Large intestine (tissue), 3 donors: Measurements from ENCODE around the gene CDK13. TPM values are rescaled to one million over a fixed set of nuclear protein-coding genes. Genes with fewer than 3 reads are reported as not detected.

Source experiments
- DNase-seq, 2 donors: peaks; one replicate each; pipeline versions ENCODE4 v3.0.0 to v3.0.0-alpha.2; 2013
- H3K27ac ChIP-seq: one replicate; pipeline ENCODE4 v1.5.1; 2013; ENCODE audit warnings: low read length
- H3K27me3 ChIP-seq: 2 replicates; pipeline ENCODE4 v1.6.1; 2013; ENCODE audit warnings: low read length; ENCODE audit not compliant: control insufficient read depth, insufficient read depth
- H3K36me3 ChIP-seq: 2 replicates; pipeline ENCODE4 v1.6.1; 2013; ENCODE audit warnings: low read length; ENCODE audit not compliant: control insufficient read depth, insufficient read depth
- H3K4me1 ChIP-seq: one replicate; pipeline ENCODE4 v1.6.1; 2013; ENCODE audit warnings: low read length; ENCODE audit not compliant: control insufficient read depth, insufficient read depth
- H3K4me3 ChIP-seq: one replicate; pipeline ENCODE4 v1.5.1; 2013; ENCODE audit warnings: low read length
- H3K9me3 ChIP-seq: one replicate; pipeline ENCODE4 v1.6.1; 2013; ENCODE audit warnings: mild to moderate bottlenecking, low read depth, low read length, moderate library complexity; ENCODE audit not compliant: control insufficient read depth
- WGBS: methylation state at CpG from one replicate; pipeline ENCODE4 v1.1.5; 2013; ENCODE audit warnings: low lambda C conversion rate; ENCODE audit not compliant: insufficient coverage; 5-methylcytosine and 5-hydroxymethylcytosine counted together
- polyA plus RNA-seq: library from polyadenylated mRNA; unstranded; fragments of 120-200 nt; gene quantifications from one replicate; pipeline ENCODE4 v1.2.1, GENCODE V29; 2013

Gene CDK13
- polyA plus RNA-seq, 1 donor, result 48.6 TPM

DNA sequence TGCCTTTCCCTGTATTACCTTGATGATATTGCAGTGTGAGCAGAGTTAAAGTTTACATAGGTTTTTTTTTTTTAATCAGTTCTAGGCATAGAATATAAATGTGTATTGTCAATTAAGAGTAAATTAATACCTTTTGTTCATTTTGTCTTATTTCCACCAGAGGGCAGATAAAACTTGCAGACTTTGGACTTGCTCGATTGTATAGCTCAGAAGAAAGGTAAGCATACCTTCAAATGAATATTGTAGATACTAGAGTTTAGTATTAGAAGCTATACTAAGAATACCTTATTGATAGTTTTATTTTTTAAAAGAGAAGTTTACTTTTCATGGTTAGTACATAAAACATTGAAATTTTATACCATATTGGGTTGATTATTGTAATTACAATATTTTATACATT lies 97.6 kb downstream of the CDK13 start:
- Histone ChIP-seq H3K4me1 (no peaks in the 10 kb centered on the region), H3K4me3 (no peak overlapping the region), H3K36me3 (peaks cover 31% of the 10 kb centered on the region), H3K27ac (no peak overlapping the region), H3K9me3 (no peaks in the 10 kb centered on the region), H3K27me3 (no peaks in the 10 kb centered on the region)
- WGBS, result 60% methylated on average over 1 of the region's 1 CpG
- DNase-seq, result peak in 1 of 2 donors; percentile 13

DNA sequence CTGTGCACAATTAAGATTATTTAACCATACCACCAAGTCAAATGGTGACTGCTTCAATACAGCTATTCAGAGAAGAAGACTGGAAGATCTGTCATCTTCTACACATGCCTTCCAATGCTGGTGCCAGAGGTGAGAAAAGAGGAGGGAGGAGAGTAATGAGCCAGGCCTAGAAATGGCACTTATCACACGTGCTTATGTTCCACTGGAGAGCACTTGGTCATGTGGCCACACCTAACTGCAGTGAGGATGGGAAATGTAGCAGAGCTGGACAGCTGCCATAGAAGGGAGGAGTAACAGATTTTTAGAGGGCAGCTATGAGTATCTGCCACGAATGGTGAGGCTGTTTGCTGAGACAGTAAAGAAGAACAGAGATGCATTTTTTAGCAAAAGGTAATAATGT lies 107.2 kb downstream of the CDK13 start:
- 9% methylated on average over 1 of the region's 2 CpGs for WGBS
- DNase-seq, result peak; percentile 5 to 26
- H3K4me3 ChIP-seq, result no peak overlapping the region

DNA sequence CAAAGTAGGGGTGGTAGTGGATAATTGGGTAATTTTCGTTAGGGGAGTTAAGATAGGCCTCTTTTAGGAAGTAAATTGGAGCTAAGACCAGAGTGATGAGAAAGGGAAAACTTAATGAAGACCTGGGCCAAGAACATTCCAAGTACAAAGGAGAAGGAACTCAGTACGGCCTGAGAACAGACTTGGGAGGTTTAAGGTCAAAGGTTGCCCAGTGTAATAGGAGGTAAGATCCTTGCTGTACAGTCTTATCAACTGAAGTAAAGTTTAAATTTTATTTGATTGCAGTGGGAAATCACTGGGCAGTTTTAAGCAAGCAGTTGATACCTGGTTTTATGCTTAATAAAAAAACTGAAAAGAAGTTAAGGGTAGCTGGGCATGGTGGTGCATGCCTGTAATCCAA lies 108.0 kb downstream of the CDK13 start:
- H3K4me3 ChIP-seq, result no peak overlapping the region
- H3K36me3 ChIP-seq, result peaks cover 15% of the 10 kb centered on the region
- peaks cover 9% of the 10 kb centered on the region for H3K4me1 ChIP-seq
- DNase-seq, result peak; percentile 5 to 54
- no peaks in the 10 kb centered on the region for H3K9me3 ChIP-seq
- 52% methylated on average over 2 of the region's 2 CpGs for WGBS
- no peaks in the 10 kb centered on the region for H3K27me3 ChIP-seq
- H3K27ac ChIP-seq, result no peak overlapping the region

More for the DNA sequence above, 107.2 kb downstream of the CDK13 start:
- peaks cover 13% of the 10 kb centered on the region for H3K36me3 ChIP-seq
- peaks cover 9% of the 10 kb centered on the region for H3K4me1 ChIP-seq
- H3K27me3 ChIP-seq, result no peaks in the 10 kb centered on the region
- H3K9me3 ChIP-seq, result no peaks in the 10 kb centered on the region
- H3K27ac ChIP-seq, result no peak overlapping the region

DNA sequence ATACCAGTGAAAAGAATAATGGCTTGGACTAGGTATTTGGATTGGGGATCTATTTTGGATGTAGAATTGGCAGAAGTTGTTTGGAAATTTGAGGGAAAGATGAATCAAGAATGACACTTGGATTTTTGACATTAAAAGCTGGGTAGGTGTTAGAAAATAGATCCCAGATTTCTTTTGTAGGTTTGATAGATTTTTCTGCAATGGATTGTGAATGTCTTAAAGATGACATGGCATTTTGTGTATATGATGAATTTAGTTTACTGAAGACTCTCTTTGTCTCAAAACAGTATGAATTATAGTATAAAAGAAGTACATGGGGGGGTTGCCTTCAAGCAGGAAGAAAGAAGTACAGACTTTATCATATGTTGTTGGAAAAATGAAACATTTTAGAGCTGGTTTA lies 108.6 kb downstream of the CDK13 start:
- H3K27me3 ChIP-seq, result no peaks in the 10 kb centered on the region
- no peaks in the 10 kb centered on the region for H3K9me3 ChIP-seq
- H3K4me3 ChIP-seq, result no peak overlapping the region
- H3K4me1 ChIP-seq, result peaks cover 9% of the 10 kb centered on the region
- DNase-seq, result no peak
- H3K27ac ChIP-seq, result no peak overlapping the region
- peaks cover 17% of the 10 kb centered on the region for H3K36me3 ChIP-seq

DNA sequence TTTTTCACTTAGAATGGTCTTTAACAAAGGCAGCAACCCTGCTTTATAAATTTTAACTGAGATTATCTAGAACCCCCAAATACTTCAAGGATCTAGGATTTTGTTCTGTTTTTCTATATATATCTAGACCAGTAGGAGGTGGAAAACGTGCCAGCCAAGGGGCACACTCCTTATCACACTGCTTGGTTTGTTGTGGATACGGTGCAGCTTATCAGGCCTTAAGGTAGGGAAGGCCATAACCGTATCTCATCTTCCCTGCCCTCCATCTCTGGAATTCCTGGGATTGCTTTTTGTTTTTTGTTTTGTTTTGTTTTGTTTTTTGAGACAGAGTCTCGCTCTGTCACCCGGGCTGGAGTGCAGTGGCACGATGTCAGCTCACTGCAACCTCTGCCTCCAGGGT lies 109.0 kb downstream of the CDK13 start:
- H3K27ac ChIP-seq, result no peak overlapping the region
- no peaks in the 10 kb centered on the region for H3K27me3 ChIP-seq
- WGBS, result no CpG with 5 or more reads among the region's 6 CpGs
- peaks cover 17% of the 10 kb centered on the region for H3K36me3 ChIP-seq
- no peaks in the 10 kb centered on the region for H3K9me3 ChIP-seq
- no peak overlapping the region for H3K4me3 ChIP-seq
- H3K4me1 ChIP-seq, result peaks cover 9% of the 10 kb centered on the region
- peak; percentile 12 to 30 for DNase-seq

DNA sequence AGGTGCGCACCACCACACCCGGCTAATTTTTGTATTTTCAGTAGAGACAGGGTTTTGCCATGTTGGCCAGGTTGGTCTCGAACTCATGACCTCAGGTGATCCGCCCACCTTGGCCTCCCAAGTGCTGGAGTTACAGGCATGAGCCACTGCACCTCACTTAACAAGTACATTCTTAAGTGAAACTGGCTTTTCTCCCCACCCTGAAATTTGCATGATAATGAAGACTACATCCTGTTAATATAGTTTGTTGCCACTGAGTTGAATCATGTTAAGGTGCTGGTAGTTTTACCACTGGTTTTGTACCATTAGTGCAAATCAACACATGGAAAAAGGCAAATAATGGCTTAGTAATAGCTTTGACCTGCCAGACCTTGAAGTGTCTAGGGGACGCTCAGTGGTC lies 122.2 kb downstream of the CDK13 start:
- H3K9me3 ChIP-seq, result no peaks in the 10 kb centered on the region
- H3K4me3 ChIP-seq, result no peak overlapping the region
- H3K27me3 ChIP-seq, result no peaks in the 10 kb centered on the region
- WGBS, result 100% methylated on average over 1 of the region's 5 CpGs
- no peak overlapping the region for H3K27ac ChIP-seq
- no peaks in the 10 kb centered on the region for H3K4me1 ChIP-seq
- peaks cover 3% of the 10 kb centered on the region for H3K36me3 ChIP-seq
- no peak for DNase-seq

DNA sequence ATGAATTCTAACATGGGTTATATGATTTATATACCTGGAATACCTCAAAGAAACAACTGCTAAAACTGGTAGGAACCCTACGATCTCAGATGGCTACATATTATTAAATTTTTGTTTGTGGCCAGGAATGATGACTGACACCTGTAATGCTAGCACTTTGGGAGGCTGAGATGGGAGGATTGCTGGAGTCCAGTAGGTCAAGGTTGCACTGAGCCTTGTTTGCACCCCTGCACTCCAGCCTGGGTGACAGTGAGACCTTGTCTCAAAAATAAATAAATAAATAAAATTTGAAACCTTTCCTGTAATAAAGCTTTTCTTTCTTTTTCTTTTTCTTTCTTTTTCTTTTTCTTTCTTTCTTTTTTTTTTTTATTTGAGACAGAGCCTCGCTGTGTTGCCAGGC lies 123.2 kb downstream of the CDK13 start:
- H3K9me3 ChIP-seq, result no peaks in the 10 kb centered on the region
- no peak overlapping the region for H3K27ac ChIP-seq
- H3K4me1 ChIP-seq, result no peaks in the 10 kb centered on the region
- no CpG with 5 or more reads among the region's 2 CpGs for WGBS
- H3K27me3 ChIP-seq, result no peaks in the 10 kb centered on the region
- no peak for DNase-seq
- no peak overlapping the region for H3K4me3 ChIP-seq
- no peaks in the 10 kb centered on the region for H3K36me3 ChIP-seq

DNA sequence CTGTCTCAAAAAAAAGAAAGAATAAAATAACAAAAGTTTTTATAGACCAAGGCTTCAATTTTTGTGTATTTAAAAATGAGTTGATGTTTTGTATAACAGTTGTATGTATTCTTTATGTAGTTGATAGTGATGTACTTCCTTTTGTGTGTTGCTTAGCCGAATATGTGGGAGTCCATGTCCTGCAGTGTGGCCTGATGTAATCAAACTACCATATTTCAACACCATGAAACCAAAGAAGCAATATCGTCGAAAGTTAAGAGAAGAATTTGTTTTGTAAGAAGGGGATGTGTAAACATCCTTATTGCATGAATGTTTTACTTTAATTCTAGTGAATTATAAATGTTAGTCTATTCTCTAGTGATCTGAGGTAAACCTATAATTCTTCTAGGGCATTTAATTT lies 127.8 kb downstream of the CDK13 start:
- DNase-seq, result no peak
- Histone ChIP-seq H3K36me3 (peaks cover 8% of the 10 kb centered on the region), H3K9me3 (no peaks in the 10 kb centered on the region), H3K4me1 (no peaks in the 10 kb centered on the region), H3K27ac (no peak overlapping the region), H3K27me3 (no peaks in the 10 kb centered on the region), H3K4me3 (no peak overlapping the region)
- WGBS, result 93% methylated on average over 2 of the region's 3 CpGs

DNA sequence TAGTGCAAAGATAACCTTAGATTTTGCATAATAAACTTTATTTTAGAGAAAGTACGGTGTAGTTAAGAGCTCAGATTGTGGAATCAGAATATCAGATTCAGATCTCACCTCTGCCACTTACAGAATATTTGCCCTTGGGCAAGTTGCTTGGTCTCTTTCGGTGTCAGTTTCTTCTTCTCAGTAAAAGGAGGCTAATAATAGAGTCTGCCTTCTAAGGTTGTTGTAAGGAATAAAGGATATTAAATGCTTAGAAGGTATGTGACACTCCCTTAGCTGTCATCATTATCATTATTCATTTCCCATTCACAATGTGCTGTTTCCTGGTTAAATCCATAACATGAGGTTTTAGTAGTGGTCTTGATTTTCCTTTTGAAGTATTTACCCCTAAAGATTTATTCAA lies 142.1 kb downstream of the CDK13 start:
- WGBS, result no CpG with 5 or more reads among the region's 2 CpGs
- Histone ChIP-seq H3K36me3 (peaks cover 47% of the 10 kb centered on the region), H3K4me1 (peaks cover 17% of the 10 kb centered on the region), H3K4me3 (no peak overlapping the region), H3K27me3 (no peaks in the 10 kb centered on the region), H3K9me3 (no peaks in the 10 kb centered on the region), H3K27ac (no peak overlapping the region)
- DNase-seq, result no peak

DNA sequence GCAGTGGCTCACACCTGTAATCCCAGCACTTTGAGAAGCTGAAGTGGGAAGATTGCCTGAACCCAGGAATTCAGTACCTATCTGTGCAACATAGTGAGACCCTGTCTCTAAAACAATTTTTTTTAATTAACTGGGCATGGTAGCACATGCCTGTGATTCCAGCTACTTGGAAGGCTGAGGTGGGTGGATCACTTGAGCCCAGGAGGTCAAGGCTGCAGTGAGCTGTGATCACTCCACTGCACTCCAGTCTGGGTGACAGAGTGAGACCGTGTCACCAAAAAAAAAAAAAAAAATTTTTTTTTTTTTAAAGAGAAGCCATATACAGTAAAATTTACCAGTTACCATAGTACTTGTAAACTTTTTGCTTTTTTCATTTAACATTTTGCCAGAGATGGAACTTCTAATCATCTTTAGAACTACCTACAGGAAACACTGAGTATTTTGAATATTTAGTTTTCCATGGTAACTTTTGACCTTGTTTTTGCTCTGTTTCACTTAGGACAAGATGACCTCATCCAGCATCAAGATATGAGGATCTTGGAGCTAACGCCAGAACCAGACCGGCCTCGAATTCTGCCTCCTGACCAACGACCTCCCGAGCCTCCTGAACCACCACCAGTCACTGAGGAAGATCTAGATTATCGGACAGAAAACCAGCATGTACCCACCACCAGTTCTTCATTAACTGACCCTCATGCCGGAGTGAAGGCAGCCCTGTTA lies 143.7 kb downstream of the CDK13 start:
- no CpG with 5 or more reads among the region's 8 CpGs for WGBS
- peaks cover 38% of the 10 kb centered on the region for H3K36me3 ChIP-seq
- H3K27me3 ChIP-seq, result no peaks in the 10 kb centered on the region
- H3K4me1 ChIP-seq, result peaks cover 17% of the 10 kb centered on the region
- no peak overlapping the region for H3K27ac ChIP-seq
- no peak for DNase-seq
- no peaks in the 10 kb centered on the region for H3K9me3 ChIP-seq
- no peak overlapping the region for H3K4me3 ChIP-seq

DNA sequence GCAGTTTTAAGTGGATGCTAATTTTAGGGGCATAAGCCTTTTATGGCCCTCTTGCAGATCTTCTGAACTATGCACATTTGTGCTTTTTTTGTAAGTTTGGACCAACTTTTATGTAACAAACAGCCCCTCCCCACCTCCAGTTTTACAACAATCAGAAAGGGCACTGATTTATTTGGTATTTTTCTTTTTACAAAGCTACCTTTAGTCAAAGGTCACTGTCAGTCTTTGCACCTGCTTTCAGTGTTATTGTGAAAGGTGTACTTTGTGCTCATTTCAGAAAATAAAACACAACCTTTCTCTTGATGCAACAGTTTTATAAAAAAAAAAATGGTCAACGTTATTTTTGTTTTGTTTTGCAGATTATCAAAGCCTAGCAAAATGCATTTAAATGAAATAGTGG lies 145.2 kb downstream of the CDK13 start:
- WGBS, result 33% methylated on average over 1 of the region's 1 CpG

More for the DNA sequence above, 145.2 kb downstream of the CDK13 start:
- Histone ChIP-seq H3K36me3 (peaks cover 30% of the 10 kb centered on the region), H3K27ac (no peak overlapping the region), H3K27me3 (no peaks in the 10 kb centered on the region), H3K4me1 (peaks cover 17% of the 10 kb centered on the region), H3K9me3 (no peaks in the 10 kb centered on the region), H3K4me3 (no peak overlapping the region)
- peak; percentile 15 to 67 for DNase-seq
